HepG2 (cell line): Measurements from ENCODE around the gene PAN2. TPM values are rescaled to one million over a fixed set of nuclear protein-coding genes. Genes with fewer than 3 reads are reported as not detected.

ENCODE experiments used
- ATAC-seq: fragments of 200-7000 bp; cut with Tn5 transposase; 3 replicates; pipeline ENCODE4 v1.9.1; 2020; ENCODE audit warnings: mild to moderate bottlenecking, moderate library complexity
- BruUV-seq: library from RNA; stranded (reverse); fragments of 400-500 nt; replicated peaks from 2 replicates; lab custom pipeline; 2021; lab: Mats Ljungman, UMichigan
- CTCF ChIA-PET: fragments of 300-600 bp; formaldehyde crosslinking; extraction: SDS; loops from one replicate; lab custom pipeline; 2021; ENCODE audit warnings: low total read pairs, inconsistent platforms, low intra/inter-chr PET ratio; lab: Yijun Ruan, JAX
- POLR2A ChIA-PET: fragments of 350-600 bp; sonication (Branson Sonifier 250); formaldehyde crosslinking; loops from one replicate; lab custom pipeline; 2020; ENCODE audit warnings: antibody characterized with exemption, inconsistent platforms; lab: Yijun Ruan, JAX
- DNase-seq: peaks from one replicate; pipeline ENCODE4 v3.0.0-alpha.2; 2015; ENCODE audit warnings: low spot score
- FAIRE-seq: peaks from 3 replicates; lab custom pipeline; 2011; peaks lifted over from hg19 to GRCh38; lab: Jason Lieb, UNC
- H2AFZ ChIP-seq: one replicate; pipeline ENCODE4 v1.6.1; 2011; ENCODE audit warnings: low read length, inconsistent platforms
- H3K27ac ChIP-seq: fragments of 300-600 bp; 3 replicates; pipeline ENCODE4 v1.8.0; 2011; ENCODE audit warnings: mixed run types, mild to moderate bottlenecking, mixed read lengths, low read length, inconsistent platforms; ENCODE audit not compliant: insufficient read depth; ENCODE audit errors: extremely low read length
- H3K27me3 ChIP-seq, 2 experiments: fragments of 200-600 bp in 1 of 2; 2 replicates in 1 of 2; 3 replicates in 1 of 2; pipeline versions ENCODE4 v1.6.0 to v1.8.0; 2011; ENCODE audit warnings: low read length in 2 of 2, mild to moderate bottlenecking in 2 of 2, moderate library complexity in 2 of 2, inconsistent platforms in 1 of 2; ENCODE audit not compliant: insufficient read depth in 2 of 2, control insufficient read depth in 1 of 2
- H3K36me3 ChIP-seq, 2 experiments: fragments of 200-600 bp in 1 of 2; replicated peaks in 1 of 2; 2 replicates in 1 of 2; 3 replicates in 1 of 2; pipeline versions ENCODE4 v1.5.1 to v1.8.0; 2011; ENCODE audit warnings: low read length in 2 of 2, inconsistent platforms in 1 of 2; ENCODE audit not compliant: insufficient read depth in 2 of 2, control insufficient read depth in 1 of 2
- H3K4me1 ChIP-seq: 2 replicates; pipeline ENCODE4 v1.5.1; 2012; ENCODE audit warnings: low read length, inconsistent platforms; ENCODE audit not compliant: insufficient read depth
- H3K4me2 ChIP-seq: 2 replicates; pipeline ENCODE4 v1.6.0; 2011; ENCODE audit warnings: low read depth, low read length, inconsistent platforms
- H3K4me3 ChIP-seq, 3 experiments: fragments of 200-600 bp in 1 of 3; sonication (generic), shearing (Covaris generic) in 1 of 3; replicated peaks in 1 of 3; 2 replicates each; pipeline ENCODE4 v1.5.1; 2011 to 2016; ENCODE audit warnings: low read length in 3 of 3, inconsistent platforms in 2 of 3, low read depth in 2 of 3, mild to moderate bottlenecking in 2 of 3, control low read depth in 1 of 3, mixed read lengths in 1 of 3; ENCODE audit not compliant: insufficient read depth in 1 of 3
- H3K79me2 ChIP-seq: one replicate; pipeline ENCODE4 v1.6.1; 2011; ENCODE audit warnings: low read length, inconsistent platforms; ENCODE audit not compliant: insufficient read depth
- H3K9ac ChIP-seq: 2 replicates; pipeline ENCODE4 v1.6.0; 2011; ENCODE audit warnings: mild to moderate bottlenecking, low read depth, low read length, inconsistent platforms; ENCODE audit not compliant: insufficient read depth
- H3K9me3 ChIP-seq: 2 replicates; pipeline ENCODE4 v1.5.1; 2012; ENCODE audit warnings: mild to moderate bottlenecking, low read length
- H4K20me1 ChIP-seq: 2 replicates; pipeline ENCODE4 v1.6.0; 2011; ENCODE audit warnings: inconsistent platforms, mild to moderate bottlenecking, low read length, moderate library complexity; ENCODE audit not compliant: insufficient read depth
- AGO1 ChIP-seq: fragments of 200-400 bp; formaldehyde crosslinking; IDR thresholded peaks from 2 replicates; pipeline ENCODE4 v1.6.1; 2017; ENCODE audit warnings: mild to moderate bottlenecking, low read depth, low read length, moderate library complexity; ENCODE audit not compliant: poor library complexity, severe bottlenecking
- ATM ChIP-seq: fragments of 450-650 bp; IDR thresholded peaks from 2 replicates; pipeline ENCODE4 v1.7.1; 2017; ENCODE audit warnings: mild to moderate bottlenecking, borderline replicate concordance
- DMAP1 ChIP-seq: IDR thresholded peaks from 2 replicates; pipeline ENCODE4 v1.6.1; 2016
- FOSL2 ChIP-seq: sonication (generic); formaldehyde crosslinking; IDR thresholded peaks from 2 replicates; pipeline ENCODE4 v1.4.0; 2020; ENCODE audit warnings: missing genetic modification reagents
- MIXL1 ChIP-seq: IDR thresholded peaks from 2 replicates; pipeline ENCODE4 v1.6.1; 2016
- NCOA1 ChIP-seq: sonication (generic); formaldehyde crosslinking; IDR thresholded peaks from 2 replicates; pipeline ENCODE4 v1.9.0; 2021; ENCODE audit warnings: missing genetic modification reagents
- NR2F6 ChIP-seq, 2 experiments: IDR thresholded peaks; 2 replicates each; pipeline ENCODE4 v1.6.1; 2016; ENCODE audit warnings: antibody characterized with exemption in 1 of 2, mild to moderate bottlenecking in 1 of 2
- SRSF4 ChIP-seq: fragments of 200-400 bp; formaldehyde crosslinking; IDR thresholded peaks from one replicate; pipeline ENCODE4 v1.6.1; 2018; ENCODE audit warnings: mild to moderate bottlenecking, low read depth, low read length, moderate library complexity; ENCODE audit not compliant: poor library complexity, severe bottlenecking
- ZMAT3 ChIP-seq: sonication (generic); formaldehyde crosslinking; conservative IDR thresholded peaks from 2 replicates; pipeline ENCODE4 v1.7.0; 2021; ENCODE audit warnings: missing genetic modification reagents
- ZNF235 ChIP-seq: sonication (generic); formaldehyde crosslinking; IDR thresholded peaks from 2 replicates; pipeline ENCODE4 v1.8.1; 2023; ENCODE audit warnings: mild to moderate bottlenecking, missing genetic modification reagents, borderline replicate concordance
- ZNF24 ChIP-seq: fragments of 450-650 bp; IDR thresholded peaks from 2 replicates; pipeline ENCODE4 v1.6.1; 2017; ENCODE audit warnings: antibody characterized with exemption, mild to moderate bottlenecking
- ZNF543 ChIP-seq: sonication (generic); formaldehyde crosslinking; IDR thresholded peaks from 2 replicates; pipeline ENCODE4 v1.4.0; 2020; ENCODE audit warnings: mild to moderate bottlenecking, missing genetic modification reagents
- ZNF558 ChIP-seq: sonication (generic); formaldehyde crosslinking; IDR thresholded peaks from 2 replicates; pipeline ENCODE4 v1.9.0; 2022; ENCODE audit warnings: mild to moderate bottlenecking, missing genetic modification reagents, borderline replicate concordance
- ZNF782 ChIP-seq: sonication (generic); formaldehyde crosslinking; IDR thresholded peaks from 2 replicates; pipeline ENCODE4 v1.4.0; 2020; ENCODE audit warnings: missing genetic modification reagents, mild to moderate bottlenecking, borderline replicate concordance
- WGBS: methylation state at CpG from one replicate; pipeline ENCODE4 v1.1.6; 2017; ENCODE audit warnings: low lambda C conversion rate; 5-methylcytosine and 5-hydroxymethylcytosine counted together
- in situ Hi-C: cut with HindIII; loops from 2 replicates; pipeline ENCODE4 v1.10.0; 2017; ENCODE audit warnings: low pct_unique_long_range_greater_than_20kb; ENCODE audit not compliant: extremely low pct_ligation_motif_present
- intact Hi-C: fragments of 100-400 bp; cut with micrococcal nuclease; formaldehyde crosslinking; loops from one replicate; pipeline ENCODE4 v1.10.0; 2022; ENCODE audit not compliant: unreplicated experiment
- polyA plus RNA-seq, 8 experiments: library from polyadenylated mRNA; depleted of rRNA in 3 of 8; stranded (reverse) in 7 of 8; unstranded in 1 of 8; fragments of >200 nt; fragmentation: Illumina TruSeq in 4 of 8; extraction: Trizol in 4 of 8; gene quantifications; 2 replicates each; pipeline versions ENCODE4 v1.2.1 to v1.2.3, GENCODE V29; 2011 to 2016; ENCODE audit warnings: low read depth in 4 of 8, missing spikeins in 1 of 8, mixed read lengths in 1 of 8; ENCODE audit not compliant: insufficient read depth in 1 of 8
- total RNA-seq, 5 experiments: library from RNA; depleted of rRNA; stranded (reverse); fragments of >200 nt; fragmentation: Illumina TruSeq; extraction: Trizol; gene quantifications; 2 replicates each; pipeline ENCODE4 v1.2.3, GENCODE V29; 2016; ENCODE audit warnings: low read depth in 1 of 5
- TF ChIP-seq, protein P1 (sequence below): sonication (generic); formaldehyde crosslinking; IDR thresholded peaks from 2 replicates; pipeline ENCODE4 v1.4.0; 2020; ENCODE audit warnings: missing genetic modification reagents; ENCODE audit errors: not compliant biosample characterization
- TF ChIP-seq, protein P2 (sequence below): sonication (generic); formaldehyde crosslinking; IDR thresholded peaks from 2 replicates; pipeline ENCODE4 v1.4.0; 2020; ENCODE audit warnings: missing genetic modification reagents
- TF ChIP-seq, protein P3 (sequence below): sonication (generic); formaldehyde crosslinking; IDR thresholded peaks from 2 replicates; pipeline ENCODE4 v1.8.1; 2023; ENCODE audit warnings: missing genetic modification reagents, inconsistent platforms, borderline replicate concordance

PAN2 gene
- total and polyA plus RNA-seq, 2 of the 13 experiments (the other 11 are each of a cell fraction or from before 2014, with no cell fraction given), result 27.2 to 61.1 TPM

DNA sequence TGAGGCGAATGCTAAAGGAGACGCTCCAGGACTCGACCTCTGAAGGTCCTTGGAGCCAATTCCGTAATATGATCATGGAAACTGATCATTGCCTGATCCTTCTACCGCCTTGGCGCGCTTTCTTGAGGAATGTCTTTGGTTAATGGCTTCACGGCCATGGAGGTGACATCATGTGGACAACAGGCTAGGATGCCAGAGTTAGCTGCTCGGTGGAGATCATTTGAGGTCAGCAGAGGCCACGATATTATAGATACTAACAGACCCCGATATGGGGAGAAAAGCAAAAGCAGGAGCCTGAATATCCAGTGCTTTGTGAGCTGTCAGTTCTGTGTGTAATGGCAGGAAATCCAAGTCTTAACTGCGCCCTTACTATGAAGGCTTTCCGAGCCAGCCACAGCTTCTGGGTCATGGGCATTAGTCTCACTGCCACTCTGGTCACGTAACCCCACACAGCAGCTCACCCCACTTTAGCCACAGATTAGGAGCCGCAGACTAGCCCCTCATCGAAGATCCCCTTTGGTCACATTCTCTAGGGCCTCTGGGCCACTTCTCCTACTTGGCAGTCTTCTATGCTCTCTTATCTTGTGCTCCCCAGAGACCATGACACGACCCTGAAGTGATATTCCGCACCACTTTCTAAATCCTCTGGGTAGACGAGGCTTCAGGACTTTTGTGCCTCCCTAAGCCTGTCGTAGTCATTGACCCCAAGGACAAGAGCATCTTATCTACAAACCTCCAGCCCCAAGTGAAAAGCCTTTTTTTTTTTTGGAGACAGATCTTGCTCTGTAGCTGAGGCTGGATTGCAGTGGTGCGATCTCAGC, 32.9 kb downstream of the PAN2 start (continued):
- TF ChIP-seq, protein P1, sequence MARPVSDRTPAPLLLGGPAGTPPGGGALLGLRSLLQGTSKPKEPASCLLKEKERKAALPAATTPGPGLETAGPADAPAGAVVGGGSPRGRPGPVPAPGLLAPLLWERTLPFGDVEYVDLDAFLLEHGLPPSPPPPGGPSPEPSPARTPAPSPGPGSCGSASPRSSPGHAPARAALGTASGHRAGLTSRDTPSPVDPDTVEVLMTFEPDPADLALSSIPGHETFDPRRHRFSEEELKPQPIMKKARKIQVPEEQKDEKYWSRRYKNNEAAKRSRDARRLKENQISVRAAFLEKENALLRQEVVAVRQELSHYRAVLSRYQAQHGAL (CRISPR knock-in tag), result no peak
- TF ChIP-seq MIXL1 (CRISPR knock-in tag), result no peak
- TF ChIP-seq SRSF4, result no peak
- TF ChIP-seq NCOA1 (CRISPR knock-in tag), result no peak

DNA sequence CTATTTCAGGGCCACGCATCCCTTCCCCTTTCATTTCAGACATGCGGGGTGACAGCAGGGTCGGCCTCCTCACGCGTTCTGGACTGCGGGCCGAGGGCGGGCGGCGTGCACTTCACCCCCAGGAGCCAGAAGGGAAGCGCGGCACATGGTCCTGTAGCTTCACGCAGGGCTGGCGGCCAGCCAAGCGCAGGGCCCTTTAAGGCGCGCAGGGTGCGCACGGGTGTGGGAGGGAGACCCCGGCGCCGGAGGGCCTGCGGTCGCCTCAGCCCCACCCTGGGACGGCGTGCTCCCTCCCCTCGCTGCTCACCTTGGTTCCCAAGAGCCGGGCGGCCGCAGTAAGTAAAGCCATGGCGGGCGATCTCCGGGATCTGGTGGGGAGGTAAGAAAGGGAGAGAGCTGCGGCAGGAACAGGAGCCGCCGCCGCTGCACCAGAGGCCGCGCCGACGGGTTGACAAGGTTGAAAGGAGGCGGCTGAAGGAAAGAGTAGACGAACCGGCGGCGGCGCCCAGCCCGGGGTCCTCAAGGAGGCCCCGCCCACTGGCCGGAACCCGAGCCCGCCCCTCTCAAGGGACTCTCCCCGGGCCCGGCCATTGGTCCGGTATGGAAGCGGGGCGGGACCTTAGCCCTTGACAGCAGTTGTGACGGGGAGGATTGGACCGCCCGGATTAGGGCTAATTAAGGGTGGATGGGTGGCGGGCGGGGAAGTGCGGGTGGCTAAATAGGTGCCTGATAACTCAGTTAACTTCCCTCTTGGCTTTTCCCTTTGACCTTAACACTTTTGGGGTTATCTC, 33.8 kb downstream of the PAN2 start, which contains the start of gene CS:
TSS of gene CS (minus strand) at position 478 of the 791 bp plus-strand sequence. CDS start at position 349, 129 bp downstream.
- DNase-seq (peak; percentile 96), ATAC-seq (peak; percentile 87), FAIRE-seq (peak; percentile 48)
- ChIA-PET POLR2A (interaction anchor here (0.6 to 2.8 kb wide), 13 partner anchors 11 to 337 kb away, joined by 3 to 16 read pairs (median 4); partner anchors contain the start of genes ANKRD52, COQ10A, ESYT1 and PA2G4), CTCF (no interaction called here)
- Histone ChIP-seq H3K4me2 (peak within 1 kb of the TSS; percentile 98), H3K9me3 (no peaks in the 10 kb centered on the region), H3K79me2 (peaks cover 41% of the 10 kb centered on the region), H3K4me3 (peak within 1 kb of the TSS; percentile 76 to 97 (median 94)), H3K4me1 (peaks cover 65% of the 10 kb centered on the region), H3K27ac (peak within 1 kb of the TSS; percentile 96), H3K27me3 (no peaks in the 10 kb centered on the region; a peak in 1 of 5 replicates), H3K36me3 (peaks cover 3 to 15% of the 10 kb centered on the region in 2 experiments; a peak in 3 of 5 replicates), H2AFZ (peak within 1 kb of the TSS; percentile 64), H3K9ac (peak within 1 kb of the TSS; percentile 86), H4K20me1 (no peaks in the 10 kb centered on the region; the same call in 1 of the 2 replicates)
- intact Hi-C loops, result loop anchor here (2.0 kb wide), 2 partner anchors 17 to 181 kb away; partner anchors contain the start of gene ZC3H10
- no TSS peak for BruUV-seq
- in situ Hi-C loops, result no loop called here
- 0% methylated on average over 11 of the region's 63 CpGs for WGBS
- TF ChIP-seq, protein P2, sequence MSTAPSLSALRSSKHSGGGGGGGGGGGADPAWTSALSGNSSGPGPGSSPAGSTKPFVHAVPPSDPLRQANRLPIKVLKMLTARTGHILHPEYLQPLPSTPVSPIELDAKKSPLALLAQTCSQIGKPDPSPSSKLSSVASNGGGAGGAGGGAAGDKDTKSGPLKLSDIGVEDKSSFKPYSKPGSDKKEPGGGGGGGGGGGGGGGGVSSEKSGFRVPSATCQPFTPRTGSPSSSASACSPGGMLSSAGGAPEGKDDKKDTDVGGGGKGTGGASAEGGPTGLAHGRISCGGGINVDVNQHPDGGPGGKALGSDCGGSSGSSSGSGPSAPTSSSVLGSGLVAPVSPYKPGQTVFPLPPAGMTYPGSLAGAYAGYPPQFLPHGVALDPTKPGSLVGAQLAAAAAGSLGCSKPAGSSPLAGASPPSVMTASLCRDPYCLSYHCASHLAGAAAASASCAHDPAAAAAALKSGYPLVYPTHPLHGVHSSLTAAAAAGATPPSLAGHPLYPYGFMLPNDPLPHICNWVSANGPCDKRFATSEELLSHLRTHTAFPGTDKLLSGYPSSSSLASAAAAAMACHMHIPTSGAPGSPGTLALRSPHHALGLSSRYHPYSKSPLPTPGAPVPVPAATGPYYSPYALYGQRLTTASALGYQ, result no peak
- TF ChIP-seq ZNF543 (peak; percentile 84), DMAP1 (CRISPR knock-in tag) (peak; percentile 85; the same call in 1 of the 2 replicates), ATM (no peak), ZMAT3 (CRISPR knock-in tag) (no peak), NR2F6 (IDR thresholded peaks at IDR 0.05) (peak; percentile 52), NR2F6 (CRISPR knock-in tag; IDR thresholded peaks at IDR 0.05) (no peak), ZNF235 (CRISPR knock-in tag) (peak; percentile 59; the same call in 1 of the 2 replicates), FOSL2 (CRISPR knock-in tag) (peak; percentile 18; the same call in 1 of the 2 replicates), ZNF782 (CRISPR knock-in tag) (peak; percentile 90; the same call in 1 of the 2 replicates), ZNF24 (no peak), AGO1 (peak; percentile 70), ZNF558 (CRISPR knock-in tag) (no peak; the same call in 1 of the 2 replicates)
- TF ChIP-seq, protein P3, sequence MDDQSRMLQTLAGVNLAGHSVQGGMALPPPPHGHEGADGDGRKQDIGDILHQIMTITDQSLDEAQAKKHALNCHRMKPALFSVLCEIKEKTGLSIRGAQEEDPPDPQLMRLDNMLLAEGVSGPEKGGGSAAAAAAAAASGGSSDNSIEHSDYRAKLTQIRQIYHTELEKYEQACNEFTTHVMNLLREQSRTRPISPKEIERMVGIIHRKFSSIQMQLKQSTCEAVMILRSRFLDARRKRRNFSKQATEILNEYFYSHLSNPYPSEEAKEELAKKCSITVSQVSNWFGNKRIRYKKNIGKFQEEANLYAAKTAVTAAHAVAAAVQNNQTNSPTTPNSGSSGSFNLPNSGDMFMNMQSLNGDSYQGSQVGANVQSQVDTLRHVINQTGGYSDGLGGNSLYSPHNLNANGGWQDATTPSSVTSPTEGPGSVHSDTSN, result no peak
